HG03439 (cell line): ENCODE results near the gene ARL5A.
A peak's percentile ranks its signal among the peaks of the same experiment; 100 is the strongest.

Experiments used
- ATAC-seq: cut with Tn5 transposase; IDR thresholded peaks from one replicate; pipeline ENCODE4 v1.9.1; 2021; ENCODE audit warnings: mild to moderate bottlenecking, moderate library complexity; ENCODE audit not compliant: unreplicated experiment

ARL5A gene

GRCh38 chr2:151841047-151841424 lies 12.8 kb upstream of the ARL5A start:
- ATAC-seq = no peak

GRCh38 chr2:151840216-151841046 lies 12.2 kb upstream of the ARL5A start:
- ATAC-seq = peak; percentile 98

GRCh38 chr2:151837926-151838325 lies 9.7 kb upstream of the ARL5A start:
- ATAC-seq = no peak

- no peak for ATAC-seq
Observed at GRCh38 chr2:151833984-151834383, 5.8 kb upstream of the ARL5A start.

GRCh38 chr2:151830961-151831360 lies 2.7 kb upstream of the ARL5A start:
- ATAC-seq = no peak

- ATAC-seq = no peak
Observed at GRCh38 chr2:151828890-151829324, 686 bp upstream of the ARL5A start.

GRCh38 chr2:151827564-151828142 lies 568 bp downstream of the ARL5A start:
- ATAC-seq = peak; percentile 31

GRCh38 chr2:151826737-151827157 lies 1.5 kb downstream of the ARL5A start:
- no peak for ATAC-seq

GRCh38 chr2:151824886-151825285 lies 3.3 kb downstream of the ARL5A start:
- ATAC-seq = no peak

- no peak for ATAC-seq
Observed at GRCh38 chr2:151823651-151824050, 4.6 kb downstream of the ARL5A start.

GRCh38 chr2:151819920-151820319 lies 8.3 kb downstream of the ARL5A start:
- no peak for ATAC-seq

GRCh38 chr2:151817929-151818328 lies 10.3 kb downstream of the ARL5A start:
- no peak for ATAC-seq

GRCh38 chr2:151816843-151817242 lies 11.4 kb downstream of the ARL5A start:
- ATAC-seq = no peak

GRCh38 chr2:151815821-151816489 lies 12.3 kb downstream of the ARL5A start:
- no peak for ATAC-seq

- ATAC-seq = no peak
Observed at GRCh38 chr2:151810489-151810888, 17.7 kb downstream of the ARL5A start.

GRCh38 chr2:151809073-151809383 lies 19.2 kb downstream of the ARL5A start:
- no peak for ATAC-seq

GRCh38 chr2:151808258-151809072 lies 19.8 kb downstream of the ARL5A start:
- no peak for ATAC-seq

- ATAC-seq = no peak
Observed at GRCh38 chr2:151805961-151806360, 22.3 kb downstream of the ARL5A start.

- no peak for ATAC-seq
Observed at GRCh38 chr2:151805343-151805742, 22.9 kb downstream of the ARL5A start.

GRCh38 chr2:151803811-151804210 lies 24.4 kb downstream of the ARL5A start:
- ATAC-seq = no peak

- ATAC-seq = no peak
Observed at GRCh38 chr2:151802315-151802714, 25.9 kb downstream of the ARL5A start.
